SK-N-SH (cell line): ENCODE measurements around the gene FBXO42.
A peak's percentile ranks its signal among the peaks of the same experiment; 100 is the strongest.

Source experiments
- ELF1 ChIP-seq: IDR thresholded peaks from 2 replicates; pipeline ENCODE4 v1.4.0; 2012
- EZH2phosphoT487 ChIP-seq: fragments of 200-600 bp; sonication (generic); IDR thresholded peaks from 2 replicates; pipeline ENCODE4 v1.6.1; 2017; ENCODE audit warnings: low read depth, mixed run types, mild to moderate bottlenecking, antibody characterized with exemption, moderate library complexity, borderline replicate concordance
- PBX3 ChIP-seq: IDR thresholded peaks from 2 replicates; pipeline ENCODE4; 2012
- POLR2AphosphoS5 ChIP-seq: IDR thresholded peaks from 2 replicates; pipeline ENCODE4 v1.6.1; 2012; ENCODE audit warnings: low read depth, low read length
- RAD21 ChIP-seq: IDR thresholded peaks from 2 replicates; pipeline ENCODE4 v1.6.1; 2012; ENCODE audit warnings: mild to moderate bottlenecking, low read length
- REST ChIP-seq: IDR thresholded peaks from 2 replicates; pipeline ENCODE4 v1.6.1; 2012; ENCODE audit warnings: mild to moderate bottlenecking, low read depth, low read length, moderate library complexity
- SIN3A ChIP-seq: IDR thresholded peaks from 2 replicates; pipeline ENCODE4 v1.6.1; 2012; ENCODE audit warnings: low read depth, mild to moderate bottlenecking, low read length, moderate library complexity, borderline replicate concordance
- SMC3 ChIP-seq: IDR thresholded peaks from 2 replicates; pipeline ENCODE4 v1.6.1; 2012; ENCODE audit warnings: low read depth, low read length, improper control_type of control experiment
- TAF1 ChIP-seq: IDR thresholded peaks from 2 replicates; pipeline ENCODE4 v1.6.1; 2012; ENCODE audit warnings: low read depth, mild to moderate bottlenecking, low read length, moderate library complexity, borderline replicate concordance
- TF ChIP-seq, protein P1 (sequence below): fragments of 200-600 bp; sonication (generic); IDR thresholded peaks from 2 replicates; pipeline ENCODE4 v1.6.1; 2017; ENCODE audit warnings: antibody characterized with exemption, mild to moderate bottlenecking, moderate library complexity

DNA sequence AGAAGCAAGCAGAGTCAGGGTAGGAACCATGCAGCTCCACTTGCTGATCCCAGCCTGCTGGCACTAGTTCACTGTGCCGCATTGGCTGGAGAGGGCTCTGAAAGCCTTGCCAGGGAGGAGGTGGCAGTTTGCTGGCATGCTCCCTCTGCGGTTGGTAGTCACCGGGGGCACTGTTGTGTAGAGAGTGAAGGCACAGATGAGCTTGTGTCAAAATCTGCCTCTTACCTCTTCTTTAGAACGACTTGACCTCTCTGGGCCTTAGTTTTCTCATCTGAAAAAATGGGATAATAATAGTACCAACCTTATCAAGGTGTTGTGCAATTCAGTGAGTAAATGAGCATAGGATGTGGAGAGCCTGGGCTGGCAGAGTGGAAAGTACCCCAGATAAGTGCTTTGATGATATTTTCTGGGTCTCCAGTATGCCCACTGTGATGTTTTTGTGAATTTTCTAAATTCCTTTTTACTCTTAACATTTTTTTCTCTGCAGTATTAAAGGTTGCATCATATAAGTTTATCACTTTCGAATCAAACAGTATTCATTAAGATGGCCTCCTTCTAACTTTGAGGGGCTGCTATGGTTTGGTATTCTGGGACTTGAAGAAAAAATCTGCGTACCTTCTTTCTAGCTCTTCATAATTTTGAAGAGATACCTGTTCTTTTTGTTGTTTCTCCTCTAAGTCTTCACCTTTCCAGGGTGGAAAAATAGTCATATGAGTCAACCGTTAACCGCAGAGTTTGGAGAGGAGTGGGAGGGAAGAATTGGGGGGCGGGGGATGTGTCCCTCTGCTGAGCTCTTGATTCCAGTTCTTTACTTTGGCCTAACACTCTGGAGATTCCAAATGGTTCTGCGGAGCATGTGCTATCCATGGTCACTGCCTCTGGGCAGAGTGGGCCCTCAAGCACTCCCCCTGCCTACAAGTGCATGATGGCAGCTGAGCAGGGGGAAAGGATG lies 41.6 kb upstream of the FBXO42 start:
- TF ChIP-seq POLR2AphosphoS5 (no peak), REST (no peak), EZH2phosphoT487 (no peak), PBX3 (no peak), ELF1 (no peak), SMC3 (no peak), SIN3A (no peak), TAF1 (no peak), RAD21 (no peak)
- TF ChIP-seq, protein P1, sequence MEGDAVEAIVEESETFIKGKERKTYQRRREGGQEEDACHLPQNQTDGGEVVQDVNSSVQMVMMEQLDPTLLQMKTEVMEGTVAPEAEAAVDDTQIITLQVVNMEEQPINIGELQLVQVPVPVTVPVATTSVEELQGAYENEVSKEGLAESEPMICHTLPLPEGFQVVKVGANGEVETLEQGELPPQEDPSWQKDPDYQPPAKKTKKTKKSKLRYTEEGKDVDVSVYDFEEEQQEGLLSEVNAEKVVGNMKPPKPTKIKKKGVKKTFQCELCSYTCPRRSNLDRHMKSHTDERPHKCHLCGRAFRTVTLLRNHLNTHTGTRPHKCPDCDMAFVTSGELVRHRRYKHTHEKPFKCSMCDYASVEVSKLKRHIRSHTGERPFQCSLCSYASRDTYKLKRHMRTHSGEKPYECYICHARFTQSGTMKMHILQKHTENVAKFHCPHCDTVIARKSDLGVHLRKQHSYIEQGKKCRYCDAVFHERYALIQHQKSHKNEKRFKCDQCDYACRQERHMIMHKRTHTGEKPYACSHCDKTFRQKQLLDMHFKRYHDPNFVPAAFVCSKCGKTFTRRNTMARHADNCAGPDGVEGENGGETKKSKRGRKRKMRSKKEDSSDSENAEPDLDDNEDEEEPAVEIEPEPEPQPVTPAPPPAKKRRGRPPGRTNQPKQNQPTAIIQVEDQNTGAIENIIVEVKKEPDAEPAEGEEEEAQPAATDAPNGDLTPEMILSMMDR, result 0 out of 2 replicates have a peak, but pooled peaks have one; percentile 9
